ENCODE measurements around the gene DGKZ.

DGKZ gene

GRCh38 chr11:46380340-46381047, 33.2 kb downstream of the DGKZ start:
- in situ Hi-C loops (cut with MboI; ENCODE audit: low sequenced_read_pairs), result no loop called here

GRCh38 chr11:46381048-46381818, 34.0 kb downstream of the DGKZ start, which contains the start of gene MDK:
MDK (plus strand) TSS chr11:46381669; CDS start chr11:46382058, 389 bp downstream.
- in situ Hi-C loops (cut with MboI; ENCODE audit: low sequenced_read_pairs), result no loop called here

GRCh38 chr11:46381819-46382645, 34.8 kb downstream of the DGKZ start:
- in situ Hi-C loops (cut with MboI; ENCODE audit: low sequenced_read_pairs), result no loop called here

GRCh38 chr11:46382646-46383403, 35.6 kb downstream of the DGKZ start:
- in situ Hi-C loops (cut with MboI; ENCODE audit: low sequenced_read_pairs), result no loop called here

GRCh38 chr11:46383404-46383758, 36.1 kb downstream of the DGKZ start:
- in situ Hi-C loops (cut with MboI; ENCODE audit: low sequenced_read_pairs), result no loop called here

DNA sequence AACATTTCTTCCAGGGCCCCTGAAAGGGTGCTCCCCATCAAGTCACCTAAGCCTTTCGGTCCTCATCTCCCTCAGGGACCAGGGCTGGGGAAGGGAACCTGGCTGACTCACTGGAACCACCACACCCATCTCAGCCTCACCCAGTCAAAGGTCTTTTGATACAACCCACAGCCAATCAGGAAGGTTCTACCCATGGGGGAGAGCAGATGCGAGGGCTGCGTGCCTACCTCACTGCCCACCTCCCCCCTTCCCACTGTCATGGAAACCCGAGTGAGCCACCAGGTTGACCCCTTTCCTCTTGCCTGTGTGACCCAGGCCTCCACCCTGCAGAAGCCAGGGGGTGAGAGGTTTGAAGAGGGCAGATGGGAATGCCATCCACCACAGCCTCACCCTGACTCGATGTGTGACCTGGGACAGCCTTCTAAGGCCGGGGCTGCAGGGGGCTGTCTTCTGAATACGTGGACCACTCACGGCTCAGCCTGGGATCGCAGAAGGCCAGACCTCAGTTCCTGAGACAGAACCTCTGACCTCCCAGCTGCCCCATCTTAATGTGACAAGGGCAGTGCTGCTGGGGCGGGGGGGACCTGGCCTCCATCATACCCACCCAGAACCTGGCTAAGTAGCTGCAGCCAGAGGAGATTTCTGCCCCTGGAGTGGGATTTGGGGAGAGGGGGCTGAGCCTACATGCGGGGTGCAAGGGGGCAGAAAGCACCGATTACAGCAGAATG, 36.9 kb downstream of the DGKZ start:
- in situ Hi-C loops (cut with MboI; ENCODE audit: low sequenced_read_pairs), result no loop called here

DNA sequence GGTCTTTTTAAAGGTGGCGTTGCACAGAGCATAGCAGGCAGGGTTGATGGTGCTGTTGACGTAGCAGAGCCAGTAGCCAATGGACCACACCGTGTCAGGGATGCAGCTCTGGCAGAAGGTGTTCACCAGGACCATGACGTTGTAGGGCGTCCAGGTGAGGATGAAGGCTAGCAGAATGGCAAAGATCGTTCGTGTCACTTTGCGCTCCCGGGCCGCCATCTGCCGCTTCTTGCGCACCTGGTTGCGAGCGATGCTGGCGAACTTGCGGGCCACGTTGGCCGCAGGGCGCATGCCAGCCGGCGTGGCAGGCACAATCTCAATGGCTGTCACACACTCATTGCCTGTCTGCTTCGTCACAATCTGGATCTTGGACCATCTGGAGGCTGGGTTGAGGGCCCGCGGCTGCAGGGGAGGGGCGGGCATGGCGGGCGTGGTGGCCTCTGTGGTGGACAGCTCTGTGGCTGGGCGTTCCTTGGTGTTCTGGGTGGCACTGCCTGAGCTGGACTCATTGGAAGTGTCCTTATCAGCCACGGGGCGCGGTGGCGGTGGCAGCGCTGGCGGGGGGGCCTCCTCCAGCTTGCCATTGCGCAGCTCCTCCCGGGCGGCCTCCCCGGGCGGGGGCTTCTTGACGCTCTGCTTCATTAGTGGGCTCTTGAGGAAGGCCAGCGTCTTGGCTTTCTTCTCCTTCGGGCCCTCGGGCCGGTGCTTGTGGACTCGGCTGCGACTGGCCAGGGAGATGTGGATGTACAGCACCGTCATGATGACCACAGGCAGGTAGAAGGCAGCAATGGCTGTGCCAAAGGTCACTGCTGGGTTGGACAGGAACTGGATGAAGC, 38.1 kb downstream of the DGKZ start:
- in situ Hi-C loops (cut with MboI; ENCODE audit: low sequenced_read_pairs), result no loop called here

DNA sequence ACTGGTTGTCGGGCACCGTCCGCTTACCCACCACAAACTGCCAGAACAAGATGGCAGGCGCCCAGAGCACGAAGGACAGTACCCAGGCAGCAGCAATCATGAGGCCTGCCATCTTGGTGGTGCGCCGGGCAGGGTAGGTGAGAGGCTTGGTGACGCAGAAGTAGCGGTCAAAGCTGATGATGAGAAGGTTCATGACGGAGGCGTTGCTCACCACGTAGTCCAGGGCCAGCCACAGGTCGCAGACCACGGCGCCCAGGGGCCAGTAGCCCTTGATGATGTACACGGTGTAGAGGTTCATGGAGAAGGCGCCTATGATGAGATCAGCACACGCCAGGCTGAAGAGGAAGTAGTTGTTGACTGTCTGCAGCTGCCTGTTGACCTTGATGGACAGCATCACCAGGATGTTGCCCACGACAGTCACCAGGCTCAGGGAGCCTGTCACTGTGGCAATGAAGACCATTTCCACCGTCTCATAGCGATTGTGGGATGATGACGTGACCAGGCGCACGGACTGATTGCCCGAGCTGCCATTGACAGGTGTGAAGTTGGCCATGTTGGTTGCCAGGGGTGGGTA, 38.8 kb downstream of the DGKZ start:
- in situ Hi-C loops (cut with MboI; ENCODE audit: low sequenced_read_pairs), result no loop called here

DNA sequence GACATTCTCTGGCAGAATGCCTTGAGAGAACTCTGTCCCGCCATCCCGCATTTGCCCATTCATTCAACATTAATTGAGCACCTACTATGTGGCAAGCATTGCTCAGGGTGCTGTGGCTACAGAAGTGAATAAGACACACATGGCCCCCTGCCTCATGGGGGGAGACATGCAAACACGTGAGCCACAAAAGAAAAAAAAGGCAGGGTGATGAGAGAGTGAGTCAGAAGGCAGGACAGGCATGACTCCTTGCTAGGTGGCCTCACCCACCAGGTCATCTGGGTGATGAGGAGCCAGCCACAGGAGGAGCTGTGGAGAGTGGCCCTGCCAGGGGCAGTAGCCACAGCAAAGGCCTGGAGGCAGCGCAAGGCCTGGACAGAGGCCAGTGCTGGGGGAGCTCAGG, 39.4 kb downstream of the DGKZ start:
- in situ Hi-C loops (cut with MboI; ENCODE audit: low sequenced_read_pairs), result no loop called here

DNA sequence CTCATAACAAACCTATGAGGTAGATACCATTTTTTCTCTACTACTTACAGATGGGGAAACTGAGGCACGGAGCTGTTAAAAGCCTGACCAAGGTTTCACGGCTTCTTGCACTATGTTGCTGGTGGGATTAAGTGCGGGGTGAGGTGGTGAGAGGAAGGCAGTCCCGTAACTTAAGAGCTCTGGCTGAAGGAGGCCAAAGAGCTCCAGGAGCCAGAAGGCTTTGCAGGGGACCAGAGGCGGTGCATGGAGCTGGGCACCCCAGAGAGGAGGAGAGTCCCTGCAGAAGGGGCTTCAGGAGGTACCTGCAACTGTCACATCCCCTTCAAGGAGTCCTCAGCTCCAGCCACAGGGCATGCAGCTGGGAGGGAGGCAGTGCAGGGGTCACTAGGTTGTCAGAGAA, 40.2 kb downstream of the DGKZ start:
- in situ Hi-C loops (cut with MboI; ENCODE audit: low sequenced_read_pairs), result no loop called here

GRCh38 chr11:46387919-46388618, 40.8 kb downstream of the DGKZ start:
- in situ Hi-C loops (cut with MboI; ENCODE audit: low sequenced_read_pairs), result no loop called here

GRCh38 chr11:46388619-46389449, 41.6 kb downstream of the DGKZ start:
- in situ Hi-C loops (cut with MboI; ENCODE audit: low sequenced_read_pairs), result no loop called here

GRCh38 chr11:46389450-46390330, 42.4 kb downstream of the DGKZ start:
- in situ Hi-C loops (cut with MboI; ENCODE audit: low sequenced_read_pairs), result loop anchor here (10.0 kb wide), 1 partner anchor 145 kb away; no protein-coding TSS in a partner anchor

GRCh38 chr11:46390331-46391171, 43.3 kb downstream of the DGKZ start:
- in situ Hi-C loops (cut with MboI; ENCODE audit: low sequenced_read_pairs), result loop anchor here (10.0 kb wide), 1 partner anchor 144 kb away; no protein-coding TSS in a partner anchor

DNA sequence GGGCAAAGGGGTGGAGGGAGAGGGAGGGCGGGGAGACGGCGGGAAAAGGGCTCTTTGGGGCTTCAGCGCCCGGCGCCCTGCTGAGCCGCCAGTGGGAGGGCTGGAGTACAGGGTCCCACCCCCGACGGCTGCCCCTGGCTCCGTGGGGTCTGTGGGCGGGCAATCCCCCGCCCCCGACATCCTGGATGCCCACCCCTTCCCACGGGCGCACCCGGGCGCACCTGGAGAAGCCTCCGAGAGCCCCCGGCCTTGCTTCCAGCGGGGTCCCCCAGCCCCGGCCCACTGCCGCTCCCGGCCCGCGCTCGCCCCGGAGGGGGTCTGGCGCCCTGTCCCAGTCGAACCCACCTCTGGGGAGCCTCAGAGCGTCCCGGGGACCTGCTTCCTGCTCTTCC, 43.9 kb downstream of the DGKZ start:
- in situ Hi-C loops (cut with MboI; ENCODE audit: low sequenced_read_pairs), result loop anchor here (10.0 kb wide), 1 partner anchor 144 kb away; no protein-coding TSS in a partner anchor

Measured in HL-60/S4 treated with retinoic acid at 250 ng/mL for 4 days and 3 days (cell line).